ENCODE results near the gene TMEM178B.

DNA sequence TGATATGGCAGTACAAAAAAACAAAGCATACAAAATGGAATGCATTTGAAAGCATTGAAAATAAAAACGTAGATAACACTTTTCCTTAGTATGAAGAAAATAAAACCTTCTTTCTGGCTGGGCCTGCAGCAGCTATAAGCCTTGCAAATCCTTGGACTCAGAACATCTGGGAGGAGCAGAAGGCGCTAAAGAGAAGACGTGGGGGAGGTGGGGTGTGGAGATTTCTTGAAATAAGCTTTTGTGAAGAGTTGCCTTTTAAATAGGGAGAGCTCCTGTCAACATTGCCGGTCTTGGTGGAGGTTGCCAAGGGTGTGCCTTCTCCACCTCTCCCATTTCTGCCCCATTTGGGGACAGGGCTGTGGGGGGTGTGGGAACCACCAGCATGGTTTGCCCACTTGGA is 128.7 kb downstream of the TMEM178B start:
- TF ChIP-seq, protein P1, sequence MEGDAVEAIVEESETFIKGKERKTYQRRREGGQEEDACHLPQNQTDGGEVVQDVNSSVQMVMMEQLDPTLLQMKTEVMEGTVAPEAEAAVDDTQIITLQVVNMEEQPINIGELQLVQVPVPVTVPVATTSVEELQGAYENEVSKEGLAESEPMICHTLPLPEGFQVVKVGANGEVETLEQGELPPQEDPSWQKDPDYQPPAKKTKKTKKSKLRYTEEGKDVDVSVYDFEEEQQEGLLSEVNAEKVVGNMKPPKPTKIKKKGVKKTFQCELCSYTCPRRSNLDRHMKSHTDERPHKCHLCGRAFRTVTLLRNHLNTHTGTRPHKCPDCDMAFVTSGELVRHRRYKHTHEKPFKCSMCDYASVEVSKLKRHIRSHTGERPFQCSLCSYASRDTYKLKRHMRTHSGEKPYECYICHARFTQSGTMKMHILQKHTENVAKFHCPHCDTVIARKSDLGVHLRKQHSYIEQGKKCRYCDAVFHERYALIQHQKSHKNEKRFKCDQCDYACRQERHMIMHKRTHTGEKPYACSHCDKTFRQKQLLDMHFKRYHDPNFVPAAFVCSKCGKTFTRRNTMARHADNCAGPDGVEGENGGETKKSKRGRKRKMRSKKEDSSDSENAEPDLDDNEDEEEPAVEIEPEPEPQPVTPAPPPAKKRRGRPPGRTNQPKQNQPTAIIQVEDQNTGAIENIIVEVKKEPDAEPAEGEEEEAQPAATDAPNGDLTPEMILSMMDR (conservative IDR thresholded peaks at IDR 0.05 in 1 of 2, IDR thresholded peaks at IDR 0.05 in 1 of 2; ENCODE audit: extremely low read depth in 1 of 2, insufficient read depth in 1 of 2, low read depth in 1 of 2, low read length in 2 of 2), result no peak
- TF ChIP-seq EZH2 (IDR thresholded peaks at IDR 0.05; ENCODE audit: borderline replicate concordance, low read length), result no peak
